ENCODE results near the gene WDTC1.

DNA sequence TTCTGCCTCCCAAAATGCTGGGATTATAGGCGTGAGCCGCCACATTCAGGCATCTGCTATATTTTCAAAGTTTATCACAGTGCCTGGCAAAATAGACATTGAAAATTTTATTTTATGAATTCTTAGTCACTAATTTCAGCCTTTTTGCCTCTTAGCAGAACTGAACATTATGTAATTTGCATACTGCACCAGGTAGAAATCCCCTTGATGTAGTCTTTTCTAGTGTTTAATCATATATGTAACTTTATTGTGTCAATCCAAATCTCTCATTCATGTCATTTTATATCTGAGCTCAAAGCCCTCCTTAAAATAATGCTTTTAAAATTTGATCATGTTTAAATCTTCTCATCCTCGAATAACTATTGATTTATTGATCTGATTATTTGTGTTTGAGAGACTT is 19.2 kb downstream of the WDTC1 start:
- TF ChIP-seq GATA2 (IDR thresholded peaks at IDR 0.05; ENCODE audit: low read depth, low read length) (no peak), GATA3 (IDR thresholded peaks at IDR 0.05; ENCODE audit: low read depth, low read length) (no peak)
